ENCODE measurements around the gene KANSL2. TPM values are rescaled to one million over a fixed set of nuclear protein-coding genes. Genes with fewer than 3 reads are reported as not detected.
"Not testable (repeated sequence)": the region's sequence is repeated elsewhere in the genome, so short reads cannot be mapped to it uniquely, and the experiment has no call there.

The KANSL2 gene
- total RNA-seq (2014; rRNA removed; shearing (Covaris generic)) = 37.9 and 38.9 TPM in 2 replicates

GRCh38 chr12:48681710-48682532 is at the start of gene KANSL2:
Gene KANSL2 (minus strand): TSS chr12:48682238. CDS start chr12:48681632, 606 bp downstream.
- DNase-seq (ENCODE audit: low spot score) = peak; percentile 99

- DNase-seq (ENCODE audit: low spot score) = no peak
Measured at GRCh38 chr12:48728807-48729206, 46.8 kb upstream of the KANSL2 start.

- DNase-seq (ENCODE audit: low spot score) = not testable (repeated sequence)
Measured at GRCh38 chr12:48720737-48721136, 38.7 kb upstream of the KANSL2 start.

GRCh38 chr12:48720171-48720570 is 38.1 kb upstream of the KANSL2 start:
- not testable (repeated sequence) for DNase-seq (ENCODE audit: low spot score)

GRCh38 chr12:48719002-48719401 is 37.0 kb upstream of the KANSL2 start:
- DNase-seq (ENCODE audit: low spot score) = not testable (repeated sequence)

- DNase-seq (ENCODE audit: low spot score) = peak; percentile 6
Measured at GRCh38 chr12:48717252-48717695, 35.2 kb upstream of the KANSL2 start.

- DNase-seq (ENCODE audit: low spot score) = peak; percentile 98
Measured at GRCh38 chr12:48716493-48717251, 34.6 kb upstream of the KANSL2 start, which contains the start of gene CCNT1. Gene CCNT1 (minus strand): TSS chr12:48716707. CDS start chr12:48716675, 32 bp downstream.

GRCh38 chr12:48716168-48716492 is 34.1 kb upstream of the KANSL2 start:
- no peak for DNase-seq (ENCODE audit: low spot score)

GRCh38 chr12:48712209-48712608 is 30.2 kb upstream of the KANSL2 start:
- DNase-seq (ENCODE audit: low spot score) = no peak

GRCh38 chr12:48698822-48699221 is 16.8 kb upstream of the KANSL2 start:
- DNase-seq (ENCODE audit: low spot score) = not testable (repeated sequence)

GRCh38 chr12:48696626-48697025 is 14.6 kb upstream of the KANSL2 start:
- no peak for DNase-seq (ENCODE audit: low spot score)

- no peak for DNase-seq (ENCODE audit: low spot score)
Measured at GRCh38 chr12:48695859-48696258, 13.8 kb upstream of the KANSL2 start.

- DNase-seq (ENCODE audit: low spot score) = no peak
Measured at GRCh38 chr12:48694038-48694437, 12.0 kb upstream of the KANSL2 start.

- no peak for DNase-seq (ENCODE audit: low spot score)
Measured at GRCh38 chr12:48693572-48693971, 11.5 kb upstream of the KANSL2 start.

- no peak for DNase-seq (ENCODE audit: low spot score)
Measured at GRCh38 chr12:48691826-48692487, 9.9 kb upstream of the KANSL2 start.

- no peak for DNase-seq (ENCODE audit: low spot score)
Measured at GRCh38 chr12:48690990-48691389, 9.0 kb upstream of the KANSL2 start.

- DNase-seq (ENCODE audit: low spot score) = no peak
Measured at GRCh38 chr12:48690436-48690835, 8.4 kb upstream of the KANSL2 start.

- DNase-seq (ENCODE audit: low spot score) = no peak
Measured at GRCh38 chr12:48688836-48689235, 6.8 kb upstream of the KANSL2 start.

GRCh38 chr12:48687592-48687991 is 5.6 kb upstream of the KANSL2 start:
- no peak for DNase-seq (ENCODE audit: low spot score)

GRCh38 chr12:48686615-48687334 is 4.7 kb upstream of the KANSL2 start:
- no peak for DNase-seq (ENCODE audit: low spot score)

GRCh38 chr12:48686037-48686595 is 4.1 kb upstream of the KANSL2 start:
- no peak for DNase-seq (ENCODE audit: low spot score)

All from HT-29 (cell line).